Mucosa of rectum (tissue), 2 donors: ENCODE data around the gene FAN1.

Experiments used
- H3K27ac ChIP-seq, 2 donors: one replicate each; pipeline ENCODE4 v1.7.0; 2013; ENCODE audit warnings: inconsistent platforms in 2 of 2, low read depth in 2 of 2, low read length in 2 of 2
- H3K27me3 ChIP-seq, 2 donors: one replicate each; pipeline ENCODE4 v1.7.0; 2013; ENCODE audit warnings: low read length in 2 of 2; ENCODE audit not compliant: control insufficient read depth in 2 of 2, insufficient read depth in 2 of 2
- H3K36me3 ChIP-seq, 2 donors: one replicate each; pipeline ENCODE4 v1.7.0; 2013; ENCODE audit warnings: low read length in 2 of 2; ENCODE audit not compliant: control insufficient read depth in 2 of 2, insufficient read depth in 2 of 2
- H3K4me1 ChIP-seq, 2 donors: one replicate each; pipeline ENCODE4 v1.7.0; 2013; ENCODE audit warnings: low read length in 2 of 2, mild to moderate bottlenecking in 1 of 2; ENCODE audit not compliant: control insufficient read depth in 2 of 2, insufficient read depth in 2 of 2
- H3K4me3 ChIP-seq, 2 donors: one replicate each; pipeline ENCODE4 v1.7.0; 2013; ENCODE audit warnings: low read length in 2 of 2
- H3K9ac ChIP-seq, 2 donors: one replicate each; pipeline ENCODE4 v1.7.0; 2013; ENCODE audit warnings: low read length in 2 of 2, low read depth in 1 of 2, mild to moderate bottlenecking in 1 of 2
- H3K9me3 ChIP-seq, 2 donors: one replicate each; pipeline ENCODE4 v1.7.0; 2013; ENCODE audit warnings: low read length in 2 of 2; ENCODE audit not compliant: control insufficient read depth in 2 of 2
- donor health status: healthy.
- donor health status: Normal muscosa, but diverticular disease.

The FAN1 gene

GRCh38 chr15:30974112-30974511, 70.4 kb downstream of the FAN1 start:
- peaks cover 38 to 42% of the 10 kb centered on the region in 2 donors for H3K36me3 ChIP-seq
- H3K27me3 ChIP-seq = no peaks in the 10 kb centered on the region
- no peaks in the 10 kb centered on the region for H3K4me1 ChIP-seq
- H3K9me3 ChIP-seq = no peaks in the 10 kb centered on the region
- no peak overlapping the region for H3K4me3 ChIP-seq
- no peak overlapping the region for H3K9ac ChIP-seq
- no peak overlapping the region for H3K27ac ChIP-seq

DNA sequence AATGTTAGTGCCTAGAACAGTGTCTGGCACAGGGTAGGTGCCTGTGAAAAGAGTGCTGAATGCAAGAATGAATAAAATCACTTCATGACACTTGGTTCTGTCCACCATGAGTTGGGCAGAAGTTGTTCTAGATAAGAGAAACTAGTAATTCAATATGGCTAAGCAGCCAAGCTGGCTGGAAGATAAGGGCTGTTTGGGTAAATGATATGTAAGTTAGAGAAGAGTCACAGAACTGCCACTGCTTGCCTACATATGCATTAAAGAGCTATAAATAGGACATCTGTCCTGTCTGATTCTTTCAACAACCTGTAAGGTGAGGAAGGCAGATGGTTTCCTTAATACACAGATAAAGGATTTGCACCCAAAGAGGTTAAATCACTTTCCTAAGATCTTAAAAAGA, 74.6 kb downstream of the FAN1 start:
- peaks cover 25% of the 10 kb centered on the region in 2 donors for H3K36me3 ChIP-seq
- no peaks in the 10 kb centered on the region for H3K27me3 ChIP-seq
- H3K4me1 ChIP-seq = no peaks in the 10 kb centered on the region

GRCh38 chr15:30979457-30979856, 75.7 kb downstream of the FAN1 start:
- Histone ChIP-seq H3K4me1 (peaks cover 0 to under 1% of the 10 kb centered on the region in 2 donors), H3K9me3 (no peaks in the 10 kb centered on the region), H3K4me3 (no peak overlapping the region), H3K36me3 (peaks cover 15 to 23% of the 10 kb centered on the region in 2 donors), H3K27ac (no peak overlapping the region), H3K27me3 (no peaks in the 10 kb centered on the region), H3K9ac (no peak overlapping the region)

More for the DNA sequence above, 74.6 kb downstream of the FAN1 start:
- H3K9me3 ChIP-seq = no peaks in the 10 kb centered on the region
- H3K9ac ChIP-seq = no peak overlapping the region
- H3K27ac ChIP-seq = no peak overlapping the region
- no peak overlapping the region for H3K4me3 ChIP-seq

DNA sequence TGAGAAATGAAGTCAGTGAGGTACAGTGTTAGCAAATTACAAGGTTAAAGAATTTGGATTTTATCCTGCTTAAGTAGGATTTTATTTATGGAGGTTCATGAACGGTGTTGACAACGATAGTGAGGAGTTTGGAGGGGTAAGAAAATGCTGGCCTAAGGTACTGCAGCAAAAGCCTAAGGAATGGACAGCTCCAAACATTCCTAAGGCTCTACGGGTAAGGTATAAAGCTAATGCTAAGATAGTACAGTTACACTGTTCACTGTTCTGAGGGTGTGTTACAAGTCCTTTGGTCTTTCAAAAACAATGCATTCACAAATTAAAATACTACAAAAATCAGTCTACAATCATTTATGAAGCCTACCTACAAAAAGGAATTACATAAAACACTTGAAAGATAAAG, 80.4 kb downstream of the FAN1 start:
- Histone ChIP-seq H3K4me3 (no peak overlapping the region), H3K9ac (no peak overlapping the region), H3K36me3 (peaks cover 25 to 26% of the 10 kb centered on the region in 2 donors), H3K4me1 (peaks cover 11 to 14% of the 10 kb centered on the region in 2 donors), H3K9me3 (no peaks in the 10 kb centered on the region), H3K27me3 (no peaks in the 10 kb centered on the region), H3K27ac (no peak overlapping the region)

DNA sequence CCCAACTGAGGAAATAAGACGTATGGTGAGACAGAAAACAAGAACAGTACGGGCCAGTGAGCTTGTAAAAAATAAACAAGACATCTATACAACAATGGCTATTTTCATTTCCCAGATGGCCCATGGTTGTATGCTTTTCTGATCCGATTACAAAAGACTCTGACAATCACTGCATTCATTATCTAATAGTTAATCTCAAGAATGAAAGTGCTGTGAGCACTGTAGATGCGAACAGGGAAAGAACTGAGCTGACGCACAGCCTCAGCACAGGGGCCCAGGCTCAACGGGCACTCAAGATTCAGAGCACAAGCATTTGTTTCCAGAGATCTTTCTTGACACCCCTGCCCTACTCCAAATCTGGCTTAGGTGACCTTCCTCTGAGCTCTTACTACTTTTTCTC, 80.8 kb downstream of the FAN1 start:
- Histone ChIP-seq H3K27ac (no peak overlapping the region), H3K27me3 (no peaks in the 10 kb centered on the region), H3K36me3 (peaks cover 25 to 26% of the 10 kb centered on the region in 2 donors), H3K4me1 (peaks cover 11 to 14% of the 10 kb centered on the region in 2 donors), H3K9me3 (no peaks in the 10 kb centered on the region), H3K4me3 (peak overlapping the region in 1 of 2 donors; percentile 7), H3K9ac (no peak overlapping the region)

- peaks cover 13 to 20% of the 10 kb centered on the region in 2 donors for H3K4me1 ChIP-seq
- H3K27ac ChIP-seq = no peak overlapping the region
- no peak overlapping the region for H3K9ac ChIP-seq
- no peaks in the 10 kb centered on the region for H3K9me3 ChIP-seq
- H3K27me3 ChIP-seq = no peaks in the 10 kb centered on the region
- peaks cover 22 to 26% of the 10 kb centered on the region in 2 donors for H3K36me3 ChIP-seq
- peak overlapping the region in 1 of 2 donors; percentile 7 for H3K4me3 ChIP-seq
Observed at GRCh38 chr15:30985081-30985531, 81.4 kb downstream of the FAN1 start.

- Histone ChIP-seq H3K9ac (peak overlapping the region; percentile 95 to 99), H3K27me3 (no peaks in the 10 kb centered on the region), H3K9me3 (no peaks in the 10 kb centered on the region), H3K36me3 (peaks cover 9 to 18% of the 10 kb centered on the region in 2 donors), H3K27ac (peak overlapping the region; percentile 98), H3K4me3 (peak overlapping the region; percentile 77 to 94), H3K4me1 (peaks cover 14 to 26% of the 10 kb centered on the region in 2 donors)
Observed at GRCh38 chr15:30990036-30990435, 86.3 kb downstream of the FAN1 start.

DNA sequence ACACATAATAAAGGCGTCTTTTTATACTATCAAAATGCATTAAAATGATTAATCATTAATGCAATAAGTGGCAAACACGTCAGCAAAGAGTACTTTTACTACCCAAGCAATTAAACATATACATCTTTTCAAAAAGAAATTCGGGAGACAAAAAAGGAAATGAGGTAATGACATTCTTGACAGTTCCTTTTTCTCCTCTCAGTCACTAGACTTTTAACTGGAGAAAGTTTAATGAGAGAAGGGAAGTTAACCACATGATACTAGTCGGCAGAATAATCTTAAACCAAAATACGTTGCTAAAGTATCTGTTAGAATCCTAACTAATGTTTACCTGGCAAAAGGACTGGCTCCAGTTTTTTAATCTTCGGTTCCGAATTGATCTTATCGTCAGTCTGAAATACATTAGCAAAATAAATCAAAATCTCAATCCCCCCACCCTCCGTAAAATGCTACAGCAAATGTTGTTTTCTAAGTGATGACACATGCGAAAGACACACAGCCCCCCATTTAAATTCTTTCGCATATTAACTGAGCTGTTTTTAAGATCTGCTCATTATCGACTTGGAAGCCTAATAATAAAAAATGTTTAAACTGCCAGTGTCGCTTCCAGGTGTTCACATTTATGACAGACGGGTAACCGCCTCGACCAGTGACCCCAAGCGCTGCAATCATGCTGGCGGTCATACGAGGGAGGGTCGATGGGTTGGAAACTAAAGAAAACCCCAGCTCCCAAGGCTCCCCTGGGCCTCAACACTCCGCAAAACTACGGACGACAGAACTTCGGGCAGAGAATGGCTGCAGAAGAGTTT, 86.9 kb downstream of the FAN1 start:
- Histone ChIP-seq H3K36me3 (peaks cover 7 to 14% of the 10 kb centered on the region in 2 donors), H3K9me3 (no peaks in the 10 kb centered on the region), H3K4me1 (peaks cover 14 to 23% of the 10 kb centered on the region in 2 donors), H3K9ac (peak overlapping the region; percentile 95 to 99), H3K4me3 (peak overlapping the region; percentile 77 to 94), H3K27ac (peak overlapping the region; percentile 98), H3K27me3 (no peaks in the 10 kb centered on the region)

DNA sequence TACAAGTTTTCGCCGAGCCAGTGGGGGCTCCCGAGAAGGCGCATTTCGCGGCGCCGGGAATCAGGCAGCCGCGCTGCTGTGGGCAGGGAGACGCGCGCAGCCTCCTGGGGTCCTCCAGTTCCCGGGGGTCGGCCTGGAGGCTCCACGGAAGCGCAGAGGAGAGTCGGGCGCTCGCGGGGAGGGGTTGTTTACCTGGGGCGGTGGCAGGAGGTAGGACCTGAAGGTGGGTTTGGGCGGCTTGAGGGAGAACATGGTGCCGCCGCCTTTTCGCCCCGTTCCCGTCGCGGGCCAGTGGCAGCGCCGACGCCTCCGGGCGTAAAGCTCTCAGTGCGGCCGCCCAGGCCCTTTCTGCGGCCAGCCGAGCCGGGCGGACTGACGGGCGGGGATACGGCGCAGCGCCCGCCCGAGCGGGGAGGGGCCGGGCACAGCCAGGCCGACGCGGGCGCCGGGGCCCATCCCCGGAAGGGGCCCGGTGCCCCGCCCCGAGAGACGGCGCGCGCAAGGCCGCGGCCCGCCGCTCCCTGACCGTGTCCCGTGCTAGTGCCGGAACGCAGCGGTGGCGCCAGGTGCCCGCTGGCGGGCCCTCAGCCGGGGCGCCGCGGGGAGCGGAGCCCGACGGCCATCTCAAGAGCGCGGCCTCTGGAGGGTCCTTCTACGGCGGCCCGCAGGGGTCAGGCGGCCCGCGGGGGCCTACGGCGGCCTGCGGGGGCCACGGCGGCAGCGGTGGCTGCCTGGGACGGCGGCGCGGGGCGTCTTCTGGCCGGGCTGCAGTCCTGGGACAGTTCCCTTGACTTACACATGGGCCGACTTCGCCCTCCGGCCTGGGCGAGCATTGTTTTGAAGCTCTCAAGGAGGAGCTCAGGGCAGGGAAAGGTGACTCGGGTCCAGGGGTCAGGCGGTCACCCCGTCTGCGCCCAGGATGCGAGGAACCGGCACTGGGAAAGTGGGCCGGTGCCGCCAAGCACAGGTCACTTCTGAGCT, 87.8 kb downstream of the FAN1 start, which contains the start of gene MTMR10:
MTMR10 (minus strand) TSS at position 374 of the 981 bp plus-strand sequence; CDS start at position 252, 122 bp downstream.
- H3K4me1 ChIP-seq = peaks cover 14 to 22% of the 10 kb centered on the region in 2 donors

More for the DNA sequence above, 87.8 kb downstream of the FAN1 start, which contains the start of gene MTMR10:
- Histone ChIP-seq H3K36me3 (peaks cover 5% of the 10 kb centered on the region in 2 donors), H3K9me3 (no peaks in the 10 kb centered on the region), H3K4me3 (peak within 1 kb of the TSS; percentile 77 to 94), H3K27me3 (no peaks in the 10 kb centered on the region), H3K9ac (peak within 1 kb of the TSS; percentile 95 to 99), H3K27ac (peak within 1 kb of the TSS; percentile 98)
